HL-60/S4 (cell line): Measurements from ENCODE around the gene MRO.
"Not testable (repeated sequence)": the region's sequence is repeated elsewhere in the genome, so short reads cannot be mapped to it uniquely, and the experiment has no call there.

ENCODE experiments used
- in situ Hi-C: fragments of 300-500 bp; cut with MboI; formaldehyde crosslinking; loops from 2 replicates; pipeline ENCODE4 v1.14.3; 2022; ENCODE audit warnings: low sequenced_read_pairs

Gene MRO

DNA sequence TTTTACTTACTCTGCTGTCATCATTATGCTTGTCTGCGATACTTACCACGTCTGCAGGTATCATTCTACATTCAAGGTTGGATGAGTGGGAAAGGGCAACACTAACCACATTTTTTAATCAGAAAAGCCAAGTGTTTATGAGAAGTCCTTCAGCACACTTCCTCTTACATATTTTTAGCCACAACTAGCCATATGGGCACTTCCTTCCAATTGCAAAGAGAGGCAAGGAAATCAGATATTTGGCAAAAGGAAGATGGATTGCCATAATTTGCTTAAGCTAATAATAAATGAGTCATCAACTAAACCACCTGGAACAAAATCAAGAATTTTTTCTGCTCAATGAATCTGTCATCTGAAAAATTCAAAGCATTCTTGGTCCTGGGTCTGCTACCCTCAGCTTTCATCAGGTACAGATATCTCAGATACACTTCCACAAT lies 16.7 kb upstream of the MRO start:
- in situ Hi-C loops, result no loop called here

DNA sequence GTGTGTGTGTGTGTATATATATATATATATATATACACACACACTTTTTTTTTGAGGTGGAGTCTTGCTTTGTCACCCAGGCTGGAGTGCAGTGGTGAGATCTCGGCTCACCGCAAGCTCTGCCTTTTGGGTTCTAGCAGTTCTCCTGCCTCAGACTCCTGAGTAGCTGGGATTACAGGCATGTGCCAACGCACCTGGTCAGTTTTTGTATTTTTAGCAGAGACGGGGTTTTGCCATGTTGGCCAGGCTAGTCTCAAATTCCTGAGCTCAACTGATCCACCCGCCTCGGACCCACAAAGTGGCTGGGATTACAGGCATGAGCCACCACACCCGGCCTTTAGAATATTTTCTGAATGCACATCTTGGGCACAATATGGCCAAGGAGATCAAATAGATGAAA lies 13.7 kb upstream of the MRO start:
- in situ Hi-C loops, result not testable (repeated sequence)

DNA sequence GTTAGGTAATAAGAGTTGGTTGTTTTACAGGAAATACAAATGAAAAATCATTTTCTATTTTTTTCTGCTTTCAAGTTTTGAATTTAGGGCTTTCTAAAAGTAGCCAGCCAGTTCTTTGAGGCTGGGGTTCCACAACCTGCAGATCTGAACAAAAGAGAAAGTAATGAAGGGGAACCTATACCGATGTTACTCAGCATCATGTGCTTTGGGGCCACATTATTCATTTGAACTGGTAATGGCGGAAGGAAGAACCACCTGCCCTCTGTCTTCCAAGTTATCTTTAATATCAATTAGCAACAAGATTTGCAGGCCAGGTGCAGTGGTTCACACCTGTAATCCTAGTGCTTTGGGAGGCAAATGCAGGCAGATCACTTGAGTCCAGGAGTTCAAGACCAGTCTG lies 12.9 kb upstream of the MRO start:
- in situ Hi-C loops, result no loop called here

DNA sequence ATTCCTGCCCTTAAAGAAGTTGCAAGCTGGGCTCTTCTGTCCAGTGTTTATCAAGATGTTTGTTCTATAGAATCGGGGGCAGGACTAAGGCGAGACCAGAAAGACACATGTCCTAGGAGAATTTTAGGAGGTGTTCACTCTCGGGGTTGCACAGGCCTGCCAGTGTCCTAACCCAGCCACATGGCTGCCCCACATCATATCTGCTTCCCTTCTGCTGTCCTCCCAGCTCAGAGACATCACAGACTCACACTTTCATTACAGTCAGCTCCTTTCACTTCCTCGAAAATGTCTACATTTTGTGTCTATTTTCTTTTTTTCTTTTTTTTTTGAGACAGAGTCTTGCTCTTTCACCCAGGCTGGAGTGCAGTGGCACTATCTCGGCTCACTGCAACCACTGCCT lies 10.7 kb upstream of the MRO start:
- in situ Hi-C loops, result no loop called here

DNA sequence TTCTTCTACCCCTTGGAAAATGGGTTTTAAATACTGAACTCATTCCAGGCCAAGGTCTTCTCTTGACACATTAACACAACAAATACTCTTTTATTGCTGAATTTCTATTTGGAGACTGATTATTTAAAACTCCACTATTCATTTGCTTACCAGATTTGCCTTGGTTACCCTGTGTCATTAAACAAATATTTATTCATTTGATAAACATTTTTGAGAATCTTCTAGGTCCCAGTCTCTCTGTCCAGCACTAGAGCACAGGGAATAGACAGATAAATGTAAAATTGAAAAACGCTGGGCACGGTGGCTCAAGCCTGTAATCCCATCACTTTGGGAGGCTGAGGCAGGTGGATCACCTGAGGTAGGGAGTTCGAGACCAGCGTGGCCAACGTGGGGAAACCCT lies 9.8 kb upstream of the MRO start:
- in situ Hi-C loops, result no loop called here

DNA sequence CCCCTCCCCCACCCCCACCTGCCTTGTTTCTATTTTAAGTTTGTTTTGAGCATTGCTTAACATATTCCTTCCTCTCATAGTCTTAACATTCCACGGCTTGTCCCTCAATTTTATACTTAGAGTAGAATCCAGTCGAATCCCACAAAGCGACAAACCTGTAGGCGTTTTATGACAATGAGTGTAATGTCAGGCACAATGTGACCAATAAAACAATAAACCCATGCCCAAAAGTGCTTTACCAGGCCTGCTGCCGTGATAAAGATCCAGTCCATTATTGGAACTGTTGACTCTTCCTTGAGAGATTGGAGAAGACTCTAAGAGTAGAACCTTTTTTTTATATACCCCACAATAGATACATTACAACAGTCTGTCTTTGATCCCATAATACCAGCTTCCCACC lies 6.2 kb upstream of the MRO start:
- in situ Hi-C loops, result no loop called here

DNA sequence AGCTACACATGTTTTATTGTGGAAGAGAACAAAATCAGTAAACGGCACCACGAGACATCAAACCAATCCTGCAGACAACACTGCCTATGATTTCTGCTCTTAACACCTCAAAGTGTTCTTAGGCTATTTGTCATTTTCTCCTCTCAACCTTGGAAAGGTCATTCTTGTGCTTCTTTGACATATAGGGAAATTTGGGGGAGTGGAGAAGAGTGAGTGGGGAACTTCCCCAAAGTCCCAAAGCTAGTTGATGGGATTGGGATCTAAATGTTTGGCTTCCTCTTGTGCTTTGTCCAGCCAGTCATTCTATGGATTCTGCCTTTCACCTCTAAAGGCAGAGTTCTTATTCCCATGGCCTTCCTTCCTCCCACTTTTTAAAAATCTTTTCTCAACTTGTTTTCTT lies 5.8 kb upstream of the MRO start:
- in situ Hi-C loops, result no loop called here

DNA sequence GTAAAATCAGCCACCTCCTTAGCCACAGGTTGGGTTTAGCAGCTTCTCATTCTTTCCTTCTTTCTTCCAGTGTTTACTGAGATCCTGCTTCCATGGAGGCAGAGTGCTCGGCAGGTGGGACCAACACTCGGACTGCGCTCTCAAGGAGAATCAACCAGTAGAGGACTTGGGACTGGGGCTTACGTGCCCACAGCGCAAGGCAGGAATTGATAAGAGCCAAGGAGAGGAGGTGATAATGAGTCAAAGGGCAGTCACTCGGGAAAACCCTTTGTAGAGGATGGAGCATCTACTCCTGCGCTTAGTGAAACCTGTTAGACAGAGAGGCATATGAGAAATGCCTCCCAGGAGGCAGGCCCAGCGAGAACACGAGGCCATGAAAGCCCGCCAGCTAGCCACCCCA lies 2.9 kb upstream of the MRO start:
- in situ Hi-C loops, result no loop called here

DNA sequence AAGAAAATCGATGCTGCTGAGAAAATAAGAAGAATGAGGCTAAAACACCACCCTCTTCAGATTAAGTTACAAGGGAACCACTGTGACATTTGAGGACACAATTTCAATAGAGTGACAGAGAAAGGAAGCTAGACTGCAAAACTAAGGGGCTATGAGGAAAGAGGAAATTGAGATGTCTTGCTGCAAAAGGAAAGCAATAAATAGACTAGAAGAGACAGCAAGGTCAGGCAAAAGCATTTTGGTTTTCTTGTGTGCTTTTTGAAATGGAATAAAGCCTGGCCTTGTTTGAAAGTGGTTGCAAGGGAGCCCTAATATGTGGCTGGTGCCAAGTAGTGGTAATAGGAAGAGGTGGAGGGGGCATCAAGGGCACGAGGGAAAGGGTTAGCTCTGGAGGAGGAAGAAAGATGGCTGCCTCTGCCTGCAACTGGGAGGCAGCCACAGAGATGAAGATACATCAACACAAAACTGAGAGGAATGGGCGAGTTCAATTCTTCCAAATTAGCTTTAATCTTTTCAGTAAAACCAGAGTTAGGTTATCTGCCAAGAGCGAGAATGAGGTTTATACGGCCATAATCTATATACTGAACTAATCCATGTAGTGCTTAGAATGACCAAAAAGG lies 1.2 kb upstream of the MRO start:
- in situ Hi-C loops, result no loop called here

DNA sequence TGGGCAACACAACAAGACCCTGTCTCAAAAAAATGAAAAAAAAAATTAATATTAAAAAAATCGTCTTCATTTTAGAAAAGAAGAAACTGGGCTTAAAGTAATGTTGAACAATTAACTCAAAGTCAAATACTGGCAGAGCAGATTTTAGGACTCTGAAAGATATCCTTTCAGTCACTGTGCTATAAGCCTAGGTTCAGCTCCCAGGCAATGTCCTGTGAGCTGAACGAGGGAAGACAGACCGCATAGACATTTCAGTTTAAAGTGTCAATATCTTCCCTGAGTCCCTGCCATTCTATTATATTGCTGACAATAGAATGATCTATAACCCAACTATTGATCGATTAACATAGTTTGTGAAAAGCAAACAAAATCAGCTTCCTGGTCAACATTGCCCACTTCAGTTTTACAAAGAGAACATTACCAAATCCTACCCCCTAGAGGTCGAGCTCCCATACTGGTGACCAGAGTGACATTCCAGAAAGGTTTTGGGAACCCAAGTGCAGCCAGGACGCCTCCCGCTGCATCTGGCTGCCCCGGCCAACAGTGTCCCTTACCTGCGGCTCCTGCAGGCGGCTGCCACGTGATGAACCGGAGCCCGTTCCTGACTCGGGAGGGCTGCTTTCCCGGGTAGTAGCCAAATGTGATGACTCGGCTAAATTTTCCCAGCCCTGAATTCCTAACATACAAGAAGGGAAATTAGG lies 639 bp downstream of the MRO start:
- in situ Hi-C loops, result no loop called here

DNA sequence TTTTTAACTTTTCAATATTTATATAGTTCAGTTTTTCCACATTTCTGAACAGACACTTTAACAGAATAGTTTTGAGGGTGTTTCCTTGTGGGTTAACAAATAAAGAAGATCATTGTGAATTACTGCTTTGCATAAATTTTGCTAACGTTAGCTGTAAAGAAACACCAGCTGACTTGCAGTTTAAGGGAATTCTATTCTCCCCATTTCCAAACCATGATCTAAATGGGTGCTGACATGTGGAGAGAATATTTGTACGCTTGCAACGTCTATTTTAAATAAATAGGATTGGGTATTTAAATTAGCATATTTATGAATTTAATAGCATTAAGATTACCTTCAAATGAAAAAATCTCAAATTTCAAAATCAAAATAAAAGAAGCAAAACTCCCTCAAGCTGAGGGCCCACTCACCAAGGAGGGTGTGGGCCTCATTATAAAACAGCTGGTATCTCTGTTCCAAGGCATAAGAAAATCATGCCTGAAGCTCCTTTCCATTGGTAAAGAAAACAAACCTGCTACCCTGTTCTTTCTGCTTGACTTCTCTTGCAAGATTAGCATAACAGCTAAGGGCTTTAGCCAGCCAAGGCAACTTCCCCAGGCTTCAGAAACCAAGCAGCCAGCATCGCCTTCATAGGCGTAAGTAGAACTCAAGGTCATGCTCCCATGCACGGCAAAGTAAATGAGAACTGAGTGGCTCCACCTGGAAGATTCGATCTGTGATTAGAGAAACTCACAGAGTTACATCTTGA lies 3.2 kb downstream of the MRO start:
- in situ Hi-C loops, result no loop called here

DNA sequence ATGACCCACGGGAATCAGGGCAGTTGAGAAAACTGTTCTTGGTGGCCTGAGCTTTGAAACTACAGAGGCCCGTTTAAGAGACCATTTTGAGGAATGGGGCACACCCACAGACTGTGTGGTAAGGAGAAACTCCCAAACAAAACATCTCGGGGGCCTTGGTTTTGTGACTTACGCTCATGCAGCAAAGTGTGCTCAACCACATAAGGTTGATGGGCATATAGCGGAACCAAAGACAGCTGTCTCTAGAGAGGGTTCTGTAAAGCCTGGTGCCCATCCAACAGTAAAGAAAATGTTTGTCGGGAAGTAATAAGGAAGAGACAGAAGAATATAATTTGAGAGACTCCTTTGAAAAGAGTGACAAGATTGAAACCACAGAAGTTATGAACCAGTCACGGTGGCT lies 5.4 kb downstream of the MRO start:
- in situ Hi-C loops, result no loop called here

DNA sequence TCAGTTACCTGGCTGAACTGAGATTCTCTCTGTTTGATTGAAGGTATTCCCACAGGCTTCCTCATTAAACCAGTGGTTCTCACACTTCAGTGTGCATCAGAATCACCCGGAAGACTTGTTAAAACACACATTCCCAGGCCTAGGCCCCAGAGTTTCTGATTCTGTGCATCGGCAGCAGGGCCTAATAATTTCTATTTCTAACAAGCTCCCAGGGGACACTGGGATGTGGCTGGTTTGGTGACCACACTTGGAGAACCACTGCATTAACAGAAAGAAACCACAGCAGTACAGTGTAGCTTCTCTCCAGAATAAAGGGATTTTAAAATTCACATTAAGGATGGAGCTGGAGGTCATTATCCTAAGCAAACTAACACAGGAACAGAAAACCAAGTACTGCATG lies 6.5 kb downstream of the MRO start:
- in situ Hi-C loops, result no loop called here

DNA sequence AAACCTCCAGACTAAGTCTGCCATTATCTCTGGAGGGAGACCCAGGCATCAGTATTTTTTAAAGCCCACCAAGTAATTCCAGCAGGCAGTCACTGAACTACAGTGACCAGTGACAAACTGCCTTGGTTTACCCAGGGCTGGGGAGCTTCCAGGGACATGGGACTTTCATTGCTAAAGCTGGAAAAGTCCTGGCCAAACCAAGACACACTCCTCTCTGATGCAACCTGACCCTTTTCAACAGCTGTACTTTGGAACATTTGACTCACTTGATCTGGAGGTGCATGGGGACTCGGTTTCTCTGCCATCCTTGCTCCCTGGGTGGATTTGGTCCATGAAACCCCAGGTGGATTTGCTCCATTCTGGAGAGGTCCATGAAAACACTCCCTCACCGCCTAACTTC lies 7.0 kb downstream of the MRO start:
- in situ Hi-C loops, result no loop called here

DNA sequence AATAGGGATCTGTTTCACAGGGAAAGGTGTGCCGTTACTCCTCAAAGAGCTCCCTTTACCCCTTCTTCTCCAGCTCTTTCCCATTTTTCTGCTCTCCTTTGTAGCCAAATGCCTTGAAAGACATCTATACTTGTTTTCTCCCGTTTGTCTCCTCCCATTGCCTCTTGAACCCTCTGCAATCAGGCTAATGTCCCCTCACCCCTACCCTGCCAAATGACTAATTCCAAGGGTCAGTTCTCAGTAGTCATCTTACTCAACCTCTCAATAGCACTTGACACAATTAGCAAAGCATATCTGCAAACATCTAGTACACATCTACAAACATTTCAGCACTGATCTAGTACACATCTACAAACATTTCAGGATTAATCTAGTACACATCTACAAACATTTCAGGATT lies 12.6 kb downstream of the MRO start:
- in situ Hi-C loops, result no loop called here

DNA sequence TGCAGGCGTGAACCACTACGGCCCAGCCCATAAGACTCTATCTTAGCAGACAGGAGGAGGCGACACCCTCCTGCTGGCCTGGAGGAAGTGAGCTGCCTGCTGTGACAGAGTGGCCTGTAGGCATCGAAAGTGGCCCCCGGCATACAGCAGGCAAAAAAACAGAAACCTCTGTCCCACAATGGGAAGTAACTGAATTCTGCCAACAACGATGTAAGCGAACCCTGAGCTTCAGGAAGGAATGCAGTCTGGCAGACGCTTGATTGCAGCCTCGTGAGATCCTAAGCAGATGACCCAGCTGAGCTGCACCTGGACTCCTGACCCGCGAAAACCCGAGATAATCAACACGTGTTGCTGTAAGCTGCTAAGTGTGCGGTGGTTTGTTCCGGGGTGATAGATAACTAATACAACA lies 13.6 kb downstream of the MRO start:
- in situ Hi-C loops, result no loop called here

DNA sequence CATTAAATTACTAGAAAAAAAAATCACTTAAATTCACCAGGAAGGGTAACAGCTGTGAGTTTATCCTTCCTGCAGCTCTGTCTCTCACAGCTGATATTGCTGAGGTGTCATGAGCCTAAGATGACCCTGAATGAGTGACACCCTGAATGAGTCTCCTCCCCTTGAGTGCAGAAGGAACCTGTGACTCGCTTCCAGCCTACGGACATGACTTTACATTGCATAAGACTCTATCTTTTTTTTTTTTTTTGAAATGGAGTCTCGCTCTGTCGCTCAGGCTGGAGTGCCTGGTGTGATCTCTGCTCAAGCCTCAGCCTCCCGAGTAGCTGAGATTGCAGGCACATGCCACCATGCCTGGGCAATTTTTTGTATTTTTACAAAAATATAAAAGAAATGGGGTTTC lies 14.1 kb downstream of the MRO start:
- in situ Hi-C loops, result no loop called here

DNA sequence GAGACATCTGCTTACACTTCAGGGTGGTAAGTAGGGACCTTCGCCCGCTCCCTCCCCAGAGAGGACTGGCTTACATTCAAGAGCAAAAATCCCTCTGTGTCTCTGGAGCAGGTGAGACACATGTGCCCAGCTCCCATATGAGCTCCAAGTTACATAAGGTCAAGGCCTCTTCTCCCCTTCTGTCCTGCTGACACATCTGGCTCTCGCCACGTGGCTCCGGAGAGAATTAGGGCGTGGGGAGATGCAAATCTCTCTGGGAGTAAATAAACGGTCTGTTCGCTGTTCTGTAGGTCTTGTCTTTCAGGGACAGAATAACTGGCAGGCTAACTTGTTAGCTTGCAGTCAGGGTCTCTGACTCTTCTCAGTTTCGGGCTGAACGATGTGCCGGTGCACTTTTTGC lies 16.2 kb downstream of the MRO start:
- in situ Hi-C loops, result no loop called here

DNA sequence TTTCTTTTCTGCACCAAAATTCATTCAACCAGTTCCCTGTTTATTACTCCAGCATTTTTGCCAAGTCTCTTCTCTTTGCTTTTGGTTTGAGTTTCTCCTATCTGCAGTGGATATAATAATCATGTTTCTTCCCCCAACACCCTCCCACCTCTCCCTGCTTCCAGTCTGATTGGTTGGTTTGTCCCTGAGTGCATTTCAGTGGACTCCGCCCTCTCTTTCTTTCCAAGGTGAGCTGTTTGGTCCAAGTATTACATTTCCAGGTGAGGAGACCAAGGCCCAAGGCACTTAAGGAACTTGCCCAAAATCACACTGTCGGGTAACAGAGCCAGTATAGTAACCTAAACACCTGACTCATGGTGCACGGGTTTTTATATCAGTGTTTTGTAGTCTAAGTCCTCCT lies 17.7 kb downstream of the MRO start:
- in situ Hi-C loops, result no loop called here

DNA sequence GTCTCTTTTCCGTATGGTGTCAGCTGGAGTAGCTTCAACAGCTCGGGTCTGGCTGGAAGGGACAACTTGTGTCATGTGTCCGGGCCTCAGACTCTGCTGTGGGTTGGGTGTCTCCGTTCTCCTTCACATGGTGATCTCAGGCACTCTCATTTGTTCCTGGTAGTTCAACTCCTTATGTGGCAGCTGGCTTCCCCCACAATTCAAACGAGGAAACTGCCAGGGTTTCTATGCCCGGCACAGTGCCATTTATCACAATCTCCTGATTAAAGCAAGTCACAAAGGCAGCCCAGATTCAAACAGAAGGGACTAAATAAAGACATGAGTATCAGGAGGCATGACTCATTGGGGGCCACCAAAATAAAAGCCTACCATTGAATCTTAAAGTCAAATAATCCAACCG lies 22.7 kb downstream of the MRO start:
- in situ Hi-C loops, result no loop called here

DNA sequence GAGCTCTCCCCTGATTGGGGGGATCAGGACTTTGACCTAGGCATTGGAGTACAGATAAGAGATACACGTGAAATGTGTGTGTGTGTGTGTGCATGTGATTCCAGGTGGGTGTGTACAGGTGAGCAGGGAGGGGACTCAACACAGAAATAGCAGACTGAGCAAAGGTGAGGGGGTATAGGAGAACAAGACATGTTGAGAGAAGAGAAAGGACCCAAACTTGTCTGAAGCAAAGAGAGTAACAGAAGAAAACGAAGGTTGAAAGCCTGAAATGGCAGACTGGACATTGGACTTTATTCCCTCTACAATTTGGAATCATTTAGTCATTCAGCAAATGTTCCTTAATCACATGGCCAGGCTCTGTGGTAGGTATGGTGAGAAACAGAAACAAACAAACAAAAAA lies 23.3 kb downstream of the MRO start:
- in situ Hi-C loops, result no loop called here
